GM20431 (cell line): ENCODE measurements around the gene CAB39.

Experiments used
- in situ Hi-C: fragments of 300-500 bp; cut with MseI, MboI; formaldehyde crosslinking; loops from one replicate; pipeline ENCODE4 v1.15.0; 2020; ENCODE audit warnings: low sequenced_read_pairs; ENCODE audit not compliant: unreplicated experiment

Gene CAB39

DNA sequence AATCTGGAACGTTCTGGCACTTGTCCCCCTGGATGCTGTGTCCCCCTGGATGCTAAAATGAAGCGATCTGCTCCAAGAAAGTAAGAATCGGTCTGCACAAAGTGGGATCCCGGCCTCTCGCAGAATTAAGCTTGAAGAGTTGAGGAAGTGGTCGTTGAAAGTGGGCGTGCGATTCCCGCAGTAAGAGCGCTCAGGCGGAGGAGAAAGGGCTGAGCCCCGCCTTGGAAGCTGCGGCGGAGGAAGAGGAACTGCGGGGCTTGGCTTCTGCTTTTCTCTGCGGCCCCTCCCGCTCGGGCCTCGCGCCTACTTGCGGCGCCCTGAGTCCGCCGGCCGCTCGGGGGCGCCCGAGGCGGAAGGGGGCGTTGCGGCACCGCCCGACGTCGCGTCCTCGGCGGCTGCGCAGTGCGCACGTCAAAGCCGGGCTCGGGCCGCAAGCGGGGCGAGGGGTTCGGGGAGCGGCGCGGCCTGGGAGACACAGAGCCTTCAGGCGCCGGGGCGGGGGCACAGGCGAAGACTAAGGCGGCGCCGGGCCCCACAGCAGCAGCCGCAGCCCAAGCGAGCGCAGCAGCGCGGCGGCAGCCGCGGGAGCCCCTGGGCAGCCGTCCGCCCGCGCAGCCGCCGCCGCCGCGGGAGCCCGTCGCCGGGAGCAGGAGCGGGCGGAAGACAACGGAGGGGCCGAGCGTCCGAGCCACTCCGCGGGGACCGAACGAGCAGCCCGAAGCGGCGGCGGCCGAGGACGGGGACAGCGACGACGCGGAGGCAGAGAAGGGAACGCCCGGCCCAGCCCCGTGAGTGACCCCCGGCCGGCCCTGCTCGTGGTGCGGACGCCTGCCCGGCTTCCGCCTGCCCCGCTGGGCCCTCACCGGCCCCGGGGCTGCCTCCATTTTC lies at the start of gene CAB39:
Gene CAB39, plus strand, starts transcription at position 400 of the 888 bp plus-strand sequence. CDS start 47,160 bp downstream, outside the sequence.
- in situ Hi-C loops: no loop called here

DNA sequence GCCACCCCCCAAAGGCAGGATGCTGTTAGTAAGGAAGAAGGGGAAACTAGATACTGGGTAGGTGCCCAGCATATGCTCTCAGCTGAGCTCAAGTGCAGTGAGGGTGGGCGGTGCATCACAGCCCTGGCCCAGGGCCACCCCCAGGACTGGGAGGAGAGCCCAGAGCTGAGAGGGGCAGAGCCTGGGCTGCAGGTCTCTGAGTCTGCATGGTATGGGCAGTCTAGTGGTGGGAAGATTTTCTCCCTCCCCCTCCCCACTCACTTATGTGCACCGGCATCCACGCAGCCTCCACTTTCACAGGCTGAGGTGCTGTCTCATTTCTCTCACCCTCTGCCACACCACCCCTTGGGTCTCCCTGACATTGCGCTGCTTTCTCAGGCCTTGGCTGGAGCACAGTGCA lies 48.5 kb upstream of the CAB39 start:
- in situ Hi-C loops: no loop called here

- in situ Hi-C loops: no loop called here
These were observed 47.8 kb upstream of the CAB39 start for GRCh38 chr2:230664844-230665243.

- in situ Hi-C loops: no loop called here
These were observed 47.4 kb upstream of the CAB39 start for GRCh38 chr2:230665263-230665691.

GRCh38 chr2:230666446-230666845 lies 46.2 kb upstream of the CAB39 start:
- in situ Hi-C loops: no loop called here

DNA sequence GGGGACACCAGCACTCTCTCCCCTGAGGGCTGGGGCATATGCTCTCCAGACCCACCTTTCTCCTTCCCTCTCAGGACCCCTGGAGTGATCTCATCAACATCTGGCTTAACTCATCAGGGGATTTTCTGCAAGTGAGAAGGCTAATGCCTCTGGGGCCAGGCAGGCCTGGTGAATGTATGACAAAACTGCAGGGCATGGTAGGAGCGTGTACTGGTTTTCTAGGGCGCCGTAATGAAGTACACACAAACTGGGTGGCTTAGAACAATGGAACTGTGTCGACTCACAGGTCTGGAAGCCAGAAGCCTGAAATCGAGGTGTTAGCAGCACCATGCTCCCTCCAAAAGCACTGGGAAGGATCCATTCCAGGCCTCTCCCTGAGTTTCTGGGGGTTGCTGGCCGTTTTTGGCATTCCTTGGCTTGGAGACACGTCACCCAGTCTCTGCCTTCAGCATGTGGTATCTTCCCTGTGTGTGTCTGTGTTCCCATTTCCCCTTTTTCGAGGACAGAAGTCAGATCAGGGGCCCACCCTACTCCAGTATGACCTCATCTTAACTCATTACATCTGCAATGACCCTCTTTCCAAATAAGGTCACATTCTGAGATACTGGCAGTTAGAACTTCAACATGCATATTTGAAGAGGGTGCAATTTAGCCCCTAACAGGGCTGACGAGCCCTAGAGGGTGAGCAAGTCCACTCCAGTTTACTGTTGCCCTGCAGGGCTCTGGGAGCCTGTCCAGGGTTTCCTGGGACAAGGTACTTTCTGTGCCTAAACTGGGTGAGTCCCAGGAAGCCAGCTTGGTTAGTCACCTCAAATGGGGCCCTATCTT lies 45.5 kb upstream of the CAB39 start:
- in situ Hi-C loops: no loop called here

DNA sequence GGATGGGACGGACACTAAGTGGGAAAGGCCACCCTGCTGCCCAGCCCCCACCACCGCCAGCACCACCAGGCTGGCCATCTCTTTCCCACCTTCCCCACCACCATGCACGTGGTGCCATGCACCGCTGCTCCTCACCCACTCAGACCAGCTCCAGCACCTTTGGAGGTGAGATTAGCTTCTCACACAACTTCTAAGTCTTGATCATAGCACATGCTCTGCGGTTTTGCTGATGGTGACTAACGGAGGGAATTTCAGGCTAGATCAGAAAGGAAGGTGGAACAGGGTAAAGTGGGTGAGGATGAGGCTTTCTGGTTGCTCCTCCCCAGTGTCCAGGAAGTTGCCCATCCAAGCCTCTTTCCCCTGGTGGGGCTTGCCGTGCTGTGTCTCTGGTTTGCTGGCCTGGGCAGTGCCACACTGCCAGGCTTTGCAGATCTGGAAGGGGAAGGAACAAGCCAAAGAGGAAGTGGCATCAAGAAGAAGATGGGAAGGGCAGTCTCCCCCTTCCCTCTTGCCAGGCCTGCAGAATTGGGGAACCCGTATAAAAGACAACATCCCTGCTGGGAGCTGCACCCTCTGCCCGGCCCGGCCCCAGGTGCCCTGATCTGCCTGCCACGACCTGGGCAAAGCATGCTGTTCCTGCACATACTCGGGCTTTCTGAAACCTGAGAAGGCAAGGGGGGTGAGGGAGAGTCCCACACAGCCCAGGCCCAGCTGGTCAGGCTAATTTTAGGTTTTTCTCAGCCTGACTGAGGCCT lies 44.3 kb upstream of the CAB39 start:
- in situ Hi-C loops: no loop called here

DNA sequence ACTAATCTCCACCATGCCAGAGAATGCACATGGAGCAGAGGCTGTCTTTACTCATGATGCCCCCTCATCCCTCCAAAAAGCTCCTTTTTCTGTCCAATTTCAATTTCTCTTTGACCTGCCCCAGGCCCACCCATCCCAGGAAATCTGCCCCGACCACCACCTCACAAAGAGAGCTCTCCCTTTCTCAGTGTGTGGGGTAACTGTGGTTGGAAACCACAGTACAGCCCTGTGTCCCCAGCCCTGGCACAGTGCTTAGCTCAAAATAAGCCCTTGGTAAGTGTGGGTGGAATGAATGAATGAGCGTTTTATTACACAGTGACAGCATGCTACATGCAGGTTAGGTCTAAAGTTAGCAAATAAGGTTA lies 43.7 kb upstream of the CAB39 start:
- in situ Hi-C loops: no loop called here

GRCh38 chr2:230669386-230669950 lies 43.2 kb upstream of the CAB39 start:
- in situ Hi-C loops: no loop called here

GRCh38 chr2:230671117-230671516 lies 41.5 kb upstream of the CAB39 start:
- in situ Hi-C loops: no loop called here

GRCh38 chr2:230672836-230673235 lies 39.8 kb upstream of the CAB39 start:
- in situ Hi-C loops: no loop called here

GRCh38 chr2:230674401-230674800 lies 38.2 kb upstream of the CAB39 start:
- in situ Hi-C loops: no loop called here

GRCh38 chr2:230674966-230675672 lies 37.5 kb upstream of the CAB39 start:
- in situ Hi-C loops: no loop called here

- in situ Hi-C loops: no loop called here
These were observed 36.1 kb upstream of the CAB39 start for GRCh38 chr2:230676546-230676945.

- in situ Hi-C loops: no loop called here
These were observed 35.3 kb upstream of the CAB39 start for GRCh38 chr2:230677201-230677946.

- in situ Hi-C loops: no loop called here
These were observed 34.6 kb upstream of the CAB39 start for GRCh38 chr2:230678018-230678417.

- in situ Hi-C loops: no loop called here
These were observed 34.2 kb upstream of the CAB39 start for GRCh38 chr2:230678451-230678850.

- in situ Hi-C loops: no loop called here
These were observed 32.0 kb upstream of the CAB39 start for GRCh38 chr2:230680463-230681170.
